Measurements from ENCODE around the gene MED31.
A peak's percentile ranks its signal among the peaks of the same experiment; 100 is the strongest.

Gene MED31

DNA sequence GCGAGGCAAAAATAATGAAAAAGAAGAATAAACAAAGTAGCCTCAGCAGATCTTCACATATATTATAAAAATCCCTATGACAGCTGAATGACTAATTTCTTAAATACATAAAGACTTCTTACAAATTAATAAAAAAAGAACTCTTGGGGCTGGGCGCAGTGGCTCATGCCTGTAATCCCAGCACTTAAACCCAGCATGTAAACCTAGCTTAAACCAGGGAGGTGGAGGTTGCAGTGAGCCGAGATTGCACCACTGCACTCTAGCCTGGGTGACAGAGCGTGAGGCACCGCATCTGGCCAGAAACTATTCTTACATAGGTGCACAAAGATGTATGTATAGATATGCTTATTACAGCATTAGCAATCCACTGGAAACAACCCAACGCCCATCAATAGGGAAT lies 27.8 kb upstream of the MED31 start:
- no peak for DNase-seq (ENCODE audit: low read depth, low spot score)
- in situ Hi-C loops (cut with HindIII; ENCODE audit: low sequenced_read_pairs) = no loop called here
- TF ChIP-seq, protein P1, sequence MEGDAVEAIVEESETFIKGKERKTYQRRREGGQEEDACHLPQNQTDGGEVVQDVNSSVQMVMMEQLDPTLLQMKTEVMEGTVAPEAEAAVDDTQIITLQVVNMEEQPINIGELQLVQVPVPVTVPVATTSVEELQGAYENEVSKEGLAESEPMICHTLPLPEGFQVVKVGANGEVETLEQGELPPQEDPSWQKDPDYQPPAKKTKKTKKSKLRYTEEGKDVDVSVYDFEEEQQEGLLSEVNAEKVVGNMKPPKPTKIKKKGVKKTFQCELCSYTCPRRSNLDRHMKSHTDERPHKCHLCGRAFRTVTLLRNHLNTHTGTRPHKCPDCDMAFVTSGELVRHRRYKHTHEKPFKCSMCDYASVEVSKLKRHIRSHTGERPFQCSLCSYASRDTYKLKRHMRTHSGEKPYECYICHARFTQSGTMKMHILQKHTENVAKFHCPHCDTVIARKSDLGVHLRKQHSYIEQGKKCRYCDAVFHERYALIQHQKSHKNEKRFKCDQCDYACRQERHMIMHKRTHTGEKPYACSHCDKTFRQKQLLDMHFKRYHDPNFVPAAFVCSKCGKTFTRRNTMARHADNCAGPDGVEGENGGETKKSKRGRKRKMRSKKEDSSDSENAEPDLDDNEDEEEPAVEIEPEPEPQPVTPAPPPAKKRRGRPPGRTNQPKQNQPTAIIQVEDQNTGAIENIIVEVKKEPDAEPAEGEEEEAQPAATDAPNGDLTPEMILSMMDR (IDR thresholded peaks at IDR 0.05; ENCODE audit: low read depth, low read length) = no peak
- H3K4me3 ChIP-seq (ENCODE audit: low read depth, low read length) = no peak overlapping the region

DNA sequence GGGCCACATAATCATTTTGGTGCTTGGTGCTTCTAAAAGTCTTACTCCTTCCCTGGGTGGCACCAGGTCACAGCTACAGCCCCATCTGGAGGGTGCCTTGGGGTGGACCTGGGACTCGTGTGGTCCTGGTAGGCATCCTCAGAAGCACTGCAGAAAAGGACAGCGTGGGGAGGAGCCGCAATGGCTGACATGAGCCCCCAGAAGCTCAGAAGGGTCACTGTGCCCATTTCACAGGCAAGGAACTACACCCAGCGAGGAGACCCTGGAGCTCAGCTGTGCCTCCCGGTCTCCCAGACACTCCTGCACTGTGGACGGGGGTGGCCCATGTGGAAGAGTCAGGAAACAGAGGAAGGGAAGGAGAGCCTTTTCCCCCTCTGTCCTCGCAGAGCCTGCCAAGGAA lies 26.5 kb upstream of the MED31 start:
- TF ChIP-seq, protein P1 (IDR thresholded peaks at IDR 0.05; ENCODE audit: low read depth, low read length) = no peak
- no peak overlapping the region for H3K4me3 ChIP-seq (ENCODE audit: low read depth, low read length)
- in situ Hi-C loops (cut with HindIII; ENCODE audit: low sequenced_read_pairs) = no loop called here
- DNase-seq (ENCODE audit: low read depth, low spot score) = no peak

DNA sequence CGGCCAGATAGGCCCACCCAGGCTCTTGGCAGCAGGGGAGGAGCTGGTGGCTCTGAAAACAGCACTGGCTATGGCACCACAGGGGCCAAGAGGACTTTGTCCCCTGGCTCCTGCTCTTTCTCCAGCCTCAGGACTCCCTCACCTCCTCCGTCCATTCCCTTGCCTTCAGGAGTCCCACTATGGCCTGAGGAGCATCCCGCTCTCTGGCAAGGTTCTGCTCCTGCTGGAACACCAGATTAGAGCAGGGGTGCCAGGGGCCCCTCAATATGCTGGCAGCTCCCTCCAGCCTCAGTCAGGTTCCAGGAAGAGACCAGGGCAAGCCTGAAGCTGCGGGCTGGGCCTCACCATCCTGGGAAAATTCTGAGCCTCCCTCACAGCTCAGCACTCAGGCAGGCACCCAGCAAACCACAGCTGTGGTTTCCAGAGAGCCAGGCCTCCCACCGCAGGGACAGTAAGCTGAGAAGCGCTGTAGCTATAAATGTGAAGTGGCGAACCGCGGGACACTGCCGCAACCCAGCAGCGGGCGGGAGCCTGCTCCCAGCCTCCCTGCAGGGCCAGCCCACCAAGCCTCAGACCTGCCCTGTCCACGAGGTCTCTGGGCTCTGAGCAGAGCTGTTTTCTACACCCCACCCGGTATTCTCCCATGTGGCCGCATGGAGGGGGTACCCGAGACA lies 25.9 kb upstream of the MED31 start:
- DNase-seq (ENCODE audit: low read depth, low spot score) = peak; percentile 52
- in situ Hi-C loops (cut with HindIII; ENCODE audit: low sequenced_read_pairs) = no loop called here
- TF ChIP-seq, protein P1 (IDR thresholded peaks at IDR 0.05; ENCODE audit: low read depth, low read length) = no peak
- no peak overlapping the region for H3K4me3 ChIP-seq (ENCODE audit: low read depth, low read length)

DNA sequence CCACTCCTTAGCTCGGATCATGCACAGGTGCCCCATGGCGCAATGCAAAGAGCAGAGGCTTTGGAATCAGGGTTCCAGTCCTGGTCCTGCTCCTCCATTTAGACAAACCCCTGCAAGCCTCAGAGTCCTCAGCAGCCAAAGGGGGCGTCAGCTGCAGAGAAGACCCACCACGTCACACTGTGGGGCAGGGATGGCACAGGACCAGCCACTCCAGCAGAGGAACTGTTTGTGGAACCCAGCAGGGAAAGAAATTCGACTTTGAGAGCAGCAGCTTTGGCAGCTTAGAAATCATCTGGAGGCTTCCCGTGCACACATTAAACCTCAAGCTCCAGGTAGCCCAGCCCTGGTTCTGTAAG lies 25.4 kb upstream of the MED31 start:
- no peak overlapping the region for H3K4me3 ChIP-seq (ENCODE audit: low read depth, low read length)
- in situ Hi-C loops (cut with HindIII; ENCODE audit: low sequenced_read_pairs) = no loop called here
- TF ChIP-seq, protein P1 (IDR thresholded peaks at IDR 0.05; ENCODE audit: low read depth, low read length) = no peak
- DNase-seq (ENCODE audit: low read depth, low spot score) = no peak

DNA sequence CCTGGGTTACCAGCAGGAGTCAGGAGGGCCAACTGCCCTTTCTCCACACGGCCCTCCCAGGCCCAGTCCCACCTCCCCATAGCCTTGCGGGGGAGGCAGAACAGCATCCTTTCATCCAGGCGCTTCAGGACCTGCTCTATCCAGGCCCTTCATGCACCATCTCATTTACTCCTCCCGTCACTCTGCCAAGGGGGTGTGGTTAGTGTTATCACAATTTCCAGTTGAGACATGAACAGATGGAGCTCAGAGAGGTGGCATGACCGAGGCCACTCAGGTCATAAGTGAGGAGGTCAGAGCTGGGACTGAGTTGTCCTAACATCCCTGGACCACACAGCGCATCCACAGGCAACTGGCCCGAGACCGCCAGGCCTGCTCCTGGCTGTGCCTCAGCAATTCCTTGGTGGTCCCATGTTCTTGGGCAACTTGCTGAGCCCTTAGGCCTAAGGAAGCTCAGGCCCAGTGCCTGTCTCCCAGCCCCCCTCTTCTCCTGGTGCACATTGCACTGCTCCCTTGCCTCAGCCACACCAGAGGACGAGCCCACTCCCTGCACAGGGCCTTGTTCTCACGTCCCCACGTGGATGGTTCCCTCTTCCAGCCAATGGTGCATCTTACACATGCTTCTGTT lies 23.9 kb upstream of the MED31 start:
- TF ChIP-seq, protein P1 (IDR thresholded peaks at IDR 0.05; ENCODE audit: low read depth, low read length) = no peak
- no peak for DNase-seq (ENCODE audit: low read depth, low spot score)
- in situ Hi-C loops (cut with HindIII; ENCODE audit: low sequenced_read_pairs) = no loop called here
- H3K4me3 ChIP-seq (ENCODE audit: low read depth, low read length) = no peak overlapping the region

DNA sequence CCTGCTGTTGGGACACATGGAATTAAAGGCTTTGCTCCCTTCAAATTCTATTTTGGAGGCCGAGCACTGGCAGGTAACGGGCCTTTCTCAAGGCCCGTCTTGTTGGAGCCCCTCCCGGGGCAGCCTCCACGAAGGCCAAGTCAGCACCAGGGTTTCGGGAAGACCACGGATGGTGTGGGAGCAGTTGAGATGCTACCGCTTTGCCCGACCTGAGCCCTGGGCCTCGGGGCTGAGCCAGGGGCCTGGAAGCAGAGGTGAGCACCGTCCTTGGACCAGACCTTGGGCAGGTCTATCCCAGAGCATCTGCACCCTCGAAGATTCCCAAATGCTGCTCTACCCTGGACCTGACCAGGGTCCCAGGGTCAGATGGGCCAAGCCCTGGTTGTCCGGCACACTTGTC lies 23.2 kb upstream of the MED31 start:
- in situ Hi-C loops (cut with HindIII; ENCODE audit: low sequenced_read_pairs) = no loop called here
- no peak for DNase-seq (ENCODE audit: low read depth, low spot score)
- no peak overlapping the region for H3K4me3 ChIP-seq (ENCODE audit: low read depth, low read length)
- TF ChIP-seq, protein P1 (IDR thresholded peaks at IDR 0.05; ENCODE audit: low read depth, low read length) = no peak

Data from astrocyte of the spinal cord (primary cell).